GOT3 (cell line): ENCODE data around the gene ATP6V0A4.
"Not testable (repeated sequence)": the region's sequence is repeated elsewhere in the genome, so short reads cannot be mapped to it uniquely, and the experiment has no call there.

Source experiments
- DNase-seq: peaks from one replicate; lab custom pipeline; 2025; ENCODE audit warnings: mixed read lengths; lab: John Stamatoyannopoulos, UW

The ATP6V0A4 gene

DNA sequence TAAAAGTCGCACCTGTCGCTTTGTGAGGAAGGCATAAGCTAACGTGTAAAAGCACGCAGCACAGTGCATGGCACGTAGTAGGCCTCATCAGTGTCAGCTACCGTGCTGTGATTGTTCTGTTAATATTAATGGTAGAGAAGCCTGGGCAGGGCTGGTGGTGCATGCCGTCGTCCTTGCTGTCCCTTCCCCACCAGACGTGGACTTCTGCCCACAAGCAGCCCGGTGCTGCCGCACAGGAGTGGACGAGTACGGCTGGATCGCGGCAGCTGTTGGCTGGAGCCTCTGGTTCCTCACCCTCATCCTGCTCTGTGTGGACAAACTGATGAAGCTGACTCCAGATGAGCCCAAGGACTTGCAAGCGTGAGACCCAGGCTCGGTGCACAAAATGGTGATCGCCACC is 4.7 kb upstream of the ATP6V0A4 start:
- no peak for DNase-seq

DNA sequence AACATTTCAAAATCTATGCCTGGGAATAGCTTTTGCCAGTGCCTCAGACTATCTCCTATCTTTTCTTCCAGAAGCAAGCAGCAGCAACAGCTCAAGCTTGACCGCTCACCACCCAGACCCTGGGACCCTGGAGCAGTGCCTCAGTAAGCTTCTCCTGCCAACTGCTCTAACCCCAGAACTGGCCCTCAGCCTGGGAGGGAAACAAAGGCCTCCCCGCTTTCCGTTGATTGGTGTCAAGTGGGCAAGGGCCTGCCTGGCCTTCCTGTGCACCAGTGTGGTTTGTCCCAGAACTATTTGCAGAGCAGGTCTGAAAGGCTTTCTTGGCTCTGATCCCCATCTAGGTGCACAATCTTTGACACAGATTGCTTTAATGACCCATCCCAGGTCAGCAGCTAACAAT is 3.3 kb upstream of the ATP6V0A4 start:
- DNase-seq = no peak

DNA sequence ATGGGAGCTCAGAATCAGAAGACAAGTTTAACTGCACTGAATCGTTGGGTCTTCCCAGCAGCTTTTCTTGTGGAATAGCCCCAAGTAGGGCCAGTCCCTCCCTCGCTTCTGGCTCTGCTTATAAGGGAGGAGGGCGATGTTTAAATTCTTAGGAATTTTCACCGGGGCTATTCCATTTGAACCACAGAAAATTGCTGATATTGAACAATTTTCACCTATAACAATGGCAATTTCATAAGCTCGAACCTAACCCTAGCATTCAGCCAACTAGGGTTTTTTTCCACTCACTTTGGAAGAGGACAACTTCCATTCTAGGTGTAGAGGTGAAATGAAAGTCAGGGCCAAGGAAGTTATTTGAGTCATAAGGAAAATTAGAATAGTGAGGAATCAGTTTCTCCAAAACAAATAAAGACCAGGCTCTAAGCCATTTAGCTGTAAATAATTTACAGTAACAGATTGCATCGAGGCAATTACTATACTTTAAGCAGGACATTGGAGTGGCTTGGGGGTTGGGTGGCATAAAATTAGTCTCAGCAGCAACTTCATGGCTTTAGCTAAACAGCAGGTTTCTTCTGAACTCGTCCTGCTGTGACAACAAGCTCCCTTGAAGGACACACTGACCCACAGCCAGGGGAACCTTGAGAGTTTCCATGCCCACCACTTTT is 1.5 kb upstream of the ATP6V0A4 start:
- DNase-seq = no peak

DNA sequence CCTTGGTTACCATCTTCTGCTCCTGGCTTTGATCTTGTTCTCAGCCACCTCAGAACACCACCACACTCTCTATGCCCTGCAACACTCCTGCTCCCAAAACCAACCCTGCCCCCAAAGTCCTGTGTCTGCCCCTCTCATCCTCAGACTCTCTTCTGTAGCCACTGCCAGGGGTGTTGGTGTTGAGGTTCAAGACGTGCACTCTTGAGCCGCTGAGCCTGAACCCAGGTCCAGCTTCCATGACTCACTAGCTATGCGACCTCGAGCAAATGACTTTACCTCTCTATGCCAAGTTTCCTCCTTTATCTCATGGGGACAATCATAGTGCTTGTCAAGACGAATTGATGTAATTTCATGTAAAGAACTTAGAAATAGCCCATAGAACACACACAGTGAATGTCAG is 840 bp upstream of the ATP6V0A4 start:
- no peak for DNase-seq

DNA sequence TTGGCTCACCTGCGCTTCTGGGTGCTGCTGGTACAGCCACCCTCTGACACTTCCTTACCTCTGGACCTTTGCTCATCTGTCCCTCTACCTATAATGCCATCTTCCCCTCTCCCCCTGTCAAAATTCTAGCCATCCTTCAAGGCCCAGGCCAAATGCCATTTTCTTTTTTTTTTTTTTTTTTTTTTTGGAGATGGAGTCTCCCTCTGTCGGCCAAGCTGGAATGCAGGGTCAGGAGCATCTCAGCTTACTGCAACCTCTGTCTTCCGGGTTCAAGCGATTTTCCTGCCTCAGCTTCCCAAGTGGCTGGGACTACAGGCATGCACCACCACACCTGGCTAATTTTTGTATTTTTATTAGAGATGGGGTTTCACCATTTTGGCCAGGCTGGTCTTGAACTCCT is 950 bp downstream of the ATP6V0A4 start:
- DNase-seq = not testable (repeated sequence)

- no peak for DNase-seq
Observed at GRCh38 chr7:138796038-138796615, 1.9 kb downstream of the ATP6V0A4 start.

DNA sequence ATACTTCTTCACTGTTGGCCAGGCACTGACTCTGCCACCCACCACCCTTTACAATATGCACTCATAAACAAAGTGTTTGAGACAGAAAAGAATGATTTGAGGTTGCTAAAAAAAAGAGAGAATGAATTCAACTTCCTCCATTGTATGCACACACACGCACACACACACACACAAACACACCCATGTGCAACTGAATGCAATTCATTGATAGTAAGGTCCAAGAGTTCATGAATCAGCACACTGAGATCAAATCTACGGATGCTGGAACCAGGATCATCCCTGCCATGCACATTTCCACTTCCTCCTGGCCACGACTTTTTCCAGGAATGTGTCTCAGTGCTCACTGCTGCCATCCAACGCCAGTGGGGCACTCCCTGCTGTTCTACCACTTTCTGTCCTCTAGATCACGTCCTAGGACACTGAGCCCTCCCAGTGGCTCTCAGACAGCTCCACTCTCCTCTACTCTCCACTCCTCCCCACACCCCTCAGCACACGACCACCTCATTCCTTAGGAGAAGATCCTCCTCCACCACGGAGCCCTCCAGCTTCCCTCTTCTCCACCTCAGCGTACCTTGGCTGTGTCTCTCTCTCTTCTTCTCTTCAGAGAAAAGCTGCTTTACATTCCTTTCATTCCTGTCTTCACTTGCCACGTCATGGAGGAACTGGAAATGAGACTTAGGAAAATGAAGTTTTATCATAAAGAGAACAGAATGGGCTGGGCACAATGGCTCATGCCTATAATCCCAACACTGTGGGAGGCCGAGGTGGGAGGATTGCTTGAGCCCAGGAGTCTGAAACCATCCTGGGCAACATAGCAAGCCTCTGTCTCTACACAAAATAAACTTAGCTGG is 12.2 kb downstream of the ATP6V0A4 start:
- DNase-seq = no peak

GRCh38 chr7:138784692-138785091 is 13.3 kb downstream of the ATP6V0A4 start:
- DNase-seq = no peak

GRCh38 chr7:138781004-138781403 is 17.0 kb downstream of the ATP6V0A4 start:
- DNase-seq = no peak

DNA sequence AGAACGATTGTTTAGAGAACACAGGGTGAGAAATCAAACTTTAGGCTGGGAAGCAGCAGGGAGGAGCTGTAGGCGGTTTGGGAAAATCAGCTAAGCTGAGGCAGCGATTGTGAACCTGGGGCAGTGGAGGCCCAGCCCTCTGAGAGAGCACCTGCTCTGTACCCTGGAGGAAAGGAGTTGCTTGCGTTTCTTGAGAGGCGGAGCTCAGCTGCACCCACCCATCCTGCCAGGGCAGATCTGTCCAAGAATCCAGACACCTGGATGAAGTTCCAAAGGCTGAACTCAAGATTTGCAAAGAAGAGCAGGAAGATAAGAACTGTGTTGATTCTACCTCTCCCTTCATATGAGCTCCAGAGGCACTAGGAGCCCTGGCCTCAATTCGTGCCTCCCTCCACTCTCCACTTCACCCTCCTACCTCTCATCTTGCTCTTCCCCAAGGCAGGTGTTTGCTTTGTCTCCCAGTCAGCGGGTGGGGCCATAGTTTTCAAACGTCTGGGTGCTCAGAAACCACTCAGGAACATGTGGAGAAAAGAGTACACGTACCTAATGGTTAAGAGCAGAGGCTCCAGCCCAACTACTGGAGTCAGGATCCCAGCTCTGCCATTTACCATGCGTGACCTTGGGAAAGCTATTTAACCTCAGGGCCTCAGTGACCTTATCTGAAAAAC is 21.7 kb downstream of the ATP6V0A4 start:
- no peak for DNase-seq

- DNase-seq = no peak
Observed at GRCh38 chr7:138773817-138774216, 24.2 kb downstream of the ATP6V0A4 start.

DNA sequence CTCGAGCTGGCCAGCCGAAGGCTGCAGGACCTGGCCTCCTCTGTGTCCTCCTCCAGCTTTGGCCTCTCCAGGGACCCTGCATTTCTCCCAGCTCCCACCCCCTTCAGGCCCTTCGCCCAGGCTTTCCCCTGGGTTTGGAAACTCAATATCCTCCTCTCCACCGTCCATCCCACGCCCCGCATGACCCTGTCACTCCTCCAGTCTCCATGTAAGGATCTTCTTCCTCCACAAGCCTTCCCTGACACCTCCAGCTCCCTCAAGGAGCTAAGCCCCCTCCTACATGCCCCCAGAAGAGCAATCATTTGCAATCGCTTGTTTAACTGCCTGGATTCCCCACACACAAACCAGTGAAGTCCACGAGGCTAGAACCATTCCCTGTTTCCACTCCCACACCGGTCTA is 24.8 kb downstream of the ATP6V0A4 start:
- no peak for DNase-seq

DNA sequence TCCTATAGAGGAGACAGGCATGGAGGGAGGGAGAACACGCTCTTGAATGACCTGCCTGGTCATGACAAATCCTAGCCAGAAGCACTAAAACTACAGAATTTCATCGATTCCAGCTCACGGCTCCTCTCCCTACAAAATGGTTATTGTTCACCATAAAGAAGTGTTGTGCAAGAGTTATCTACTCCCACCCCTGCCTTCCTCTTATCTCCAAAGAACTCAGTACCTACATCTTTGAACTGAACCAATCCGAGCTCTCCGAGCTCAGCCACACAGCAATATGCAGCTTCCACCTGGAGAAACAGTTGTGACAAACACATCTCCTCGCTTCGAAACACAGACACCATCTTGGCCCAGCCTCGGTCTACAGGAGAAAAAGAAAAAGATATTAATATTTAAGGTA is 27.1 kb downstream of the ATP6V0A4 start:
- no peak for DNase-seq

DNA sequence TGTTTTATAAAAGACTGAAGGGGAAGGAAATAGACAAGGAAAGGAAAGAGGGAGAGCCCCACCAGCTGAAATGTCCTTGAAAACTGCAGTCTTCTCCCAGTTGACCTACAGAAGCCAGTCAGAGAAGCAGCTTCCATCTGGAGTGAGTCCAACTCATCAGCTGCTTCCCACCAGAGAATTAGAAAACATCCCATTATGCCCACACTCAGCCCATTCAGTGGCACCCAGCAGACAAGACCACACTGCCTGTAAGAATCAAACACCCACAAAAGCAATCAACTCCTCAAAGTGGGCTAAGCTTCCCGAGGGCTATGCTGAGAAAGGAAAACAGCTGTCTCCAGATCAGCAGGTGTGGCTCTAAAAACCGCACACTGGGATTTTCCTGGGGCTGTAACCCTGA is 29.8 kb downstream of the ATP6V0A4 start:
- DNase-seq = no peak

GRCh38 chr7:138756591-138757242 is 41.3 kb downstream of the ATP6V0A4 start:
- DNase-seq = no peak

DNA sequence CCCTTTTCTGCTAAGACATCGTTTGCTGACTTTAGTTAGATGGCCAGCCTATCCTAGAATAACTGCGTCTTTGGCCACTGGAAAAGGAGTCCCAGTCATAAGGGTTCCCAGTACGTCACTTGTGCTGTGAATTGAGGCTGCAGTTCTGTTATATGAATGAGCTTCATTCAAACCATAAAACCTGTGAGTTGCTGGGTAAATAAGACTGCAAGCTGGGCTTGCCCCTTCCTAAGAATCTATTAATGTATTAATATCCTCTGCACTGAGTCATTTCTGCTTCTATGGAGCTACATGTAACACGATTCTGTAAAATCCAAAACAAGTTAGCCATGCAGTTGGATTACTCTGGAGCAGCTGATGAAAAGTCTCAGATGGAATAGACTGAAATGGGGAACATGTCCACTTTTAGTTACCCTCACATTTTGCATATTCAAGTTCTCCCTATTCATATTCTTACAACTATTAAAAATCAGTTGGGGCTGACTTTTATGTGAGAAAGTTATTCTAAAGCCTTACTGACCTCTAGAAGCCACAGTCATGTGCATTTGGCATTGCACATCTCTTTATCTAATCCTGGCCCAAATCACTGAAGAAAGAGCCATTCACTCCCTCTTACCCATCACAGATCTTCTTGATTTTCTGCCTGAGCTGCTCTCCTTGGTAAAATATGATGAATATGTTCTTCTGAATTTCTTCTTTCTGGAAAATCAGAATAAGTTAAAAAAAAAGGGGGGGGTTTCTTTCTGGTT is 42.0 kb downstream of the ATP6V0A4 start:
- DNase-seq = no peak

GRCh38 chr7:138755331-138755747 is 42.7 kb downstream of the ATP6V0A4 start:
- no peak for DNase-seq

- DNase-seq = no peak
Observed at GRCh38 chr7:138753610-138754009, 44.4 kb downstream of the ATP6V0A4 start.

- no peak for DNase-seq
Observed at GRCh38 chr7:138753150-138753518, 44.9 kb downstream of the ATP6V0A4 start.

DNA sequence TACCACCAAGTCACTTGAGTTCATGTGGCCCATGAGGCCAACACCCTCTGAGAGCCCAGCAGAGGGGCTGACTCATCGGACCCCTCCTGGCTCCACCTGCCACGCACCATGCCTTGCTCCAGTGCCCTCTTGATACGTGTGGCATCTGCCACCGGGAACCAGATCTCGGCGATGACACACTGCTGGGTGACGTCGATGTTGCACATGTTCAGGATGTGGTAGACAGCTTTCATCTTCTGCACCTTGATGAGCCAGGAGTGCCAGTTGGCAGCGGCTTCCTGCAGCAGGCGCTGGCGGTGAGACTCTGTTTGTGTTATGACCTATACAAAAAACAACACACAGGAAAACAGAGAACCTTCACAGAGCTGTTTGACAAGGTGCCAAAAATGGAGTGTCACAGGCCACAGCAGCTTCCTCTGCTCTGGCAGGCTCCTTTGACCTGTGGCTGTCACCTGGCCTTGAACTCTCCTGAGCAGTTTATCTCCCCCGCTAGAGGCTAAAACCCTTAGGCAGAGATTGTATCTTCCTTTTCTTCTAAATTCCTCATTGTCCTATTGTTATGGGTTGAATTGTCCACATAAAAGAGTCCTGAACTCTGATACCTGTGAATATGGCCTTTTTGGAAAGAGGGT is 45.4 kb downstream of the ATP6V0A4 start:
- DNase-seq = no peak

DNA sequence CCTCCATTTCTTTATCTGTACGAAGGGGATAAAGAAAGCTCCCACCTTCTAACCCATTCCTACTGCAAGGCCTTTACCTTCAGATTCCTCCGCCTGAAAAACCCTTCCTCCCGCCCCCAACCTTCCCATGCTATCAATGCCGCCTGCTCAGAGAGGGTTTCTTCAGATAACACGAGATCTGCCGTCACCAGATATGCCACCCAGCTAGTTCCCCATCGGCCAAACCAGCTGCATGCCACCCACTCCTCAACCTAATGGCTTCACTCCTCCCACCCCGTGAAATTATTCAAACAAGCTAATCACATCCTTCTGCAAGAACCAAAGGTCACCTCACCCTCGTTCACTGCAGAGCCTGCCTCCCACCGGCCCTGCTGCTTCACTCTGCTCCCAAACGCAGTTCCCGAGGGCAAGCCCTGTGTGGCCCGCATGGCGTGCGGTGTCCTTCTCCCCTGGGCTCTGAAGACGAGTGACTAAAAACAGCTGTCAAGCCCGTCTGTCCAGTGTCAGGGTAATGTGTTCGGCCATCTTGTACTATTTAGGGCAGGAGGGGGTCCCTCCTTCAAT is 47.0 kb downstream of the ATP6V0A4 start:
- DNase-seq = no peak
